NCI-H526 treated with DMSO at 0.1 percent for 48 hours (cell line): ENCODE data around the gene PFDN1.
A peak's percentile ranks its signal among the peaks of the same experiment; 100 is the strongest.
"Not testable (repeated sequence)": the region's sequence is repeated elsewhere in the genome, so short reads cannot be mapped to it uniquely, and the experiment has no call there.

Experiments used
- DNase-seq: peaks from one replicate; lab custom pipeline; 2025; lab: John Stamatoyannopoulos, UW

Gene PFDN1

GRCh38 chr5:140302786-140303639 lies at the start of gene PFDN1:
Gene PFDN1, minus strand, starts transcription at chr5:140303101. Its CDS starts 28 bp downstream, at chr5:140303073.
- DNase-seq, result peak; percentile 91

- DNase-seq, result peak; percentile 44
These were observed 48.9 kb upstream of the PFDN1 start for GRCh38 chr5:140351609-140352334.

GRCh38 chr5:140349244-140349643 lies 46.3 kb upstream of the PFDN1 start:
- no peak for DNase-seq

- DNase-seq, result no peak
These were observed 45.2 kb upstream of the PFDN1 start for GRCh38 chr5:140348104-140348503.

- DNase-seq, result no peak
These were observed 44.5 kb upstream of the PFDN1 start for GRCh38 chr5:140347360-140347759.

- DNase-seq, result peak; percentile 91
These were observed 43.7 kb upstream of the PFDN1 start, which contains the start of gene HBEGF for GRCh38 chr5:140346348-140347221. Gene HBEGF, minus strand, starts transcription at chr5:140346603. Its CDS starts 275 bp downstream, at chr5:140346328.

- DNase-seq, result no peak
These were observed 43.0 kb upstream of the PFDN1 start for GRCh38 chr5:140345919-140346347.

GRCh38 chr5:140344683-140345423 lies 42.0 kb upstream of the PFDN1 start:
- DNase-seq, result peak; percentile 47

GRCh38 chr5:140343849-140344248 lies 40.9 kb upstream of the PFDN1 start:
- not testable (repeated sequence) for DNase-seq

GRCh38 chr5:140342896-140343295 lies 40.0 kb upstream of the PFDN1 start:
- DNase-seq, result no peak

GRCh38 chr5:140342287-140342686 lies 39.4 kb upstream of the PFDN1 start:
- no peak for DNase-seq

GRCh38 chr5:140341591-140341990 lies 38.7 kb upstream of the PFDN1 start:
- DNase-seq, result no peak

- no peak for DNase-seq
These were observed 37.8 kb upstream of the PFDN1 start for GRCh38 chr5:140340605-140341121.

- no peak for DNase-seq
These were observed 36.7 kb upstream of the PFDN1 start for GRCh38 chr5:140339636-140340035.

GRCh38 chr5:140338908-140339307 lies 36.0 kb upstream of the PFDN1 start:
- no peak for DNase-seq

GRCh38 chr5:140338336-140338735 lies 35.4 kb upstream of the PFDN1 start:
- DNase-seq, result no peak

- DNase-seq, result no peak
These were observed 35.0 kb upstream of the PFDN1 start for GRCh38 chr5:140337880-140338279.

- no peak for DNase-seq
These were observed 33.5 kb upstream of the PFDN1 start for GRCh38 chr5:140336388-140336787.

GRCh38 chr5:140331638-140332037 lies 28.7 kb upstream of the PFDN1 start:
- DNase-seq, result no peak

- DNase-seq, result no peak
These were observed 27.0 kb upstream of the PFDN1 start for GRCh38 chr5:140329739-140330481.
